GM12878 (cell line): ENCODE measurements around the gene PCDHGA2. TPM values are rescaled to one million over a fixed set of nuclear protein-coding genes. Genes with fewer than 3 reads are reported as not detected.

Experiments
- BMI1 ChIP-seq: fragments of 450-650 bp; IDR thresholded peaks from 2 replicates; pipeline ENCODE4 v1.6.1; 2016; ENCODE audit warnings: mild to moderate bottlenecking, moderate library complexity, borderline replicate concordance
- CHD4 ChIP-seq: fragments of 200-600 bp; sonication (generic); IDR thresholded peaks from 2 replicates; pipeline ENCODE4 v1.6.1; 2016; ENCODE audit warnings: mild to moderate bottlenecking
- DPF2 ChIP-seq: fragments of 450-650 bp; IDR thresholded peaks from 2 replicates; pipeline ENCODE4 v1.6.1; 2017; ENCODE audit warnings: mild to moderate bottlenecking
- FOXM1 ChIP-seq: IDR thresholded peaks from 2 replicates; pipeline ENCODE4 v1.6.1; 2012; ENCODE audit warnings: low read depth, mild to moderate bottlenecking, inconsistent platforms, low read length, moderate library complexity
- PML ChIP-seq: IDR thresholded peaks from 2 replicates; pipeline ENCODE4 v1.6.1; 2012; ENCODE audit warnings: low read length, inconsistent platforms
- SREBF2 ChIP-seq: IDR thresholded peaks from 2 replicates; pipeline ENCODE4 v1.6.1; 2012; ENCODE audit warnings: mild to moderate bottlenecking, low read length
- TARDBP ChIP-seq: IDR thresholded peaks from 2 replicates; pipeline ENCODE4 v1.6.1; 2016; ENCODE audit warnings: borderline replicate concordance
- TCF7 ChIP-seq: IDR thresholded peaks from 2 replicates; pipeline ENCODE4 v1.6.1; 2014; ENCODE audit warnings: antibody characterized with exemption, borderline replicate concordance
- polyA plus RNA-seq, 11 experiments: library from polyadenylated mRNA; depleted of rRNA in 4 of 11; unstranded in 6 of 11; stranded (reverse) in 5 of 11; fragments of >200 nt; fragmentation: Nextera tagmentation in 4 of 11; fragmentation: Illumina TruSeq in 1 of 11; extraction: Ambion mirVana in 4 of 11; extraction: Trizol in 1 of 11; gene quantifications; 1 replicate in 1 of 11; 2 replicates in 10 of 11; pipeline versions ENCODE4 v1.2.1 to v1.2.3, GENCODE V29; 2011 to 2016; ENCODE audit warnings: inconsistent platforms in 2 of 11, missing spikeins in 2 of 11, low read depth in 1 of 11
- total RNA-seq, 4 experiments: library from RNA; depleted of rRNA in 3 of 4; stranded (reverse); fragments of >200 nt in 3 of 4; fragmentation: Illumina TruSeq in 1 of 4; extraction: Trizol in 1 of 4; gene quantifications; 2 replicates each; pipeline versions ENCODE4 v1.2.1 to v1.2.3, GENCODE V29; 2013 to 2021
- TF ChIP-seq, protein P1 (sequence below): IDR thresholded peaks from 2 replicates; pipeline ENCODE4 v1.6.1; 2012; ENCODE audit warnings: low read depth, low read length, improper control_type of control experiment
- TF ChIP-seq, protein P2 (sequence below): fragments of 450-650 bp; formaldehyde crosslinking; IDR thresholded peaks from 2 replicates; pipeline ENCODE4 v1.4.0; 2020; ENCODE audit warnings: mild to moderate bottlenecking, moderate library complexity
- TF ChIP-seq, protein P3 (sequence below): fragments of 450-650 bp; formaldehyde crosslinking; IDR thresholded peaks from 2 replicates; pipeline ENCODE4 v1.4.0; 2022; ENCODE audit warnings: mild to moderate bottlenecking, moderate library complexity
- TF ChIP-seq, protein P4 (sequence below): fragments of 450-650 bp; IDR thresholded peaks from 2 replicates; pipeline ENCODE4 v1.6.1; 2017; ENCODE audit warnings: mild to moderate bottlenecking
- TF ChIP-seq, protein P5 (sequence below): fragments of 450-650 bp; conservative IDR thresholded peaks from 2 replicates; pipeline ENCODE4 v1.6.1; 2017; ENCODE audit warnings: mild to moderate bottlenecking, moderate library complexity
- TF ChIP-seq, protein P6 (sequence below): fragments of 450-650 bp; IDR thresholded peaks from 2 replicates; pipeline ENCODE4 v1.6.1; 2016; ENCODE audit warnings: mild to moderate bottlenecking

PCDHGA2 gene
- total and polyA plus RNA-seq, 10 of the 15 experiments (the other 5 are each of a cell fraction or from before 2014, with no cell fraction given) = 0.03 to 0.11 (median 0.05) TPM; not detected in 4

DNA sequence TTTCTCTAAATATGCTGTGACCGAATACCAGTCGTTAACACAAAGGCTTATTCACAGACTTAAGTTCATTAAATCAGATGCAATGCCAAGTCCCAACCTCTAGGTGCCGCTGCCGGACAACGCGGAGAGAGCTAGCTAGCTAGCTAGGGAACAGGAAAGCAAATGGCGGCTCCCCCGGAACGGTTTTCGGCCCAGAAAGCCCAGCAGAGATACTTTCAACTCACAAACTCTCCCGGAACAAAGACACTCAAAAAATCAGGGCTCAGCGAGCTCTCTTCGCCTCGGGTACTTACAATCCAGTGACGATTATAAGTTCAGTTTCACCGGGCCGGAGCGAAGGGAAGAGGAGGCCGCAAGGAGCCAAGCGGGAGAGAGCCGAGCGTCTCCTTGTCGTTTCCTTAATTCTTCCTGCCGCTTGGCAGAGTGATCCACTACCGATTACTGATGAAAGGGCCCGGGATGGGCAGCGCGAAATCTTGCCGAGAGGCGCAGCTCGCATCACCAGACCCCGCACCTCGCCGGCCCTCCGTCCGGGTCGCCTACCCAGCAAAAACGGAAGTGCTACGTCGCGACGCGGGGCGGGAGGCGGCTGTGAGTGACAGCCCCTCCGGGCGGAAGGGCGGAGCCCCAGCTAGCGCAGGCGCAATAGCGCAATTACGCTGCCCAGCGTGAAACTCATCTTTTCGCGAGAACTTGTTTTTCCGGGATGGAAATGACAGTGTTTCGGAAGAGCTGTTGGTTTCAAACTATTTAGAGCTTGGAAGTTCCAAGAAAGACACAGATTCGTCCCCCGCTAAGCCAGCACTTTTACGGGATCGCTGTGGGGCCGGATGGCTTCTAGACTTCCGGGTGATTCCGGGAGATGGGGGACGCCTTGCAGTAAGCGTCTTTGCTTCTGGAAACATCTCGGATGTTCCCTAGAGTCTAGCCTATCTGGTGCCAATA is 18.1 kb upstream of the PCDHGA2 start, which contains the start of gene TAF7 (continued):
- TF ChIP-seq, protein P1, sequence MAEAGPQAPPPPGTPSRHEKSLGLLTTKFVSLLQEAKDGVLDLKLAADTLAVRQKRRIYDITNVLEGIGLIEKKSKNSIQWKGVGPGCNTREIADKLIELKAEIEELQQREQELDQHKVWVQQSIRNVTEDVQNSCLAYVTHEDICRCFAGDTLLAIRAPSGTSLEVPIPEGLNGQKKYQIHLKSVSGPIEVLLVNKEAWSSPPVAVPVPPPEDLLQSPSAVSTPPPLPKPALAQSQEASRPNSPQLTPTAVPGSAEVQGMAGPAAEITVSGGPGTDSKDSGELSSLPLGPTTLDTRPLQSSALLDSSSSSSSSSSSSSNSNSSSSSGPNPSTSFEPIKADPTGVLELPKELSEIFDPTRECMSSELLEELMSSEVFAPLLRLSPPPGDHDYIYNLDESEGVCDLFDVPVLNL = no peak
- TF ChIP-seq, protein P2, sequence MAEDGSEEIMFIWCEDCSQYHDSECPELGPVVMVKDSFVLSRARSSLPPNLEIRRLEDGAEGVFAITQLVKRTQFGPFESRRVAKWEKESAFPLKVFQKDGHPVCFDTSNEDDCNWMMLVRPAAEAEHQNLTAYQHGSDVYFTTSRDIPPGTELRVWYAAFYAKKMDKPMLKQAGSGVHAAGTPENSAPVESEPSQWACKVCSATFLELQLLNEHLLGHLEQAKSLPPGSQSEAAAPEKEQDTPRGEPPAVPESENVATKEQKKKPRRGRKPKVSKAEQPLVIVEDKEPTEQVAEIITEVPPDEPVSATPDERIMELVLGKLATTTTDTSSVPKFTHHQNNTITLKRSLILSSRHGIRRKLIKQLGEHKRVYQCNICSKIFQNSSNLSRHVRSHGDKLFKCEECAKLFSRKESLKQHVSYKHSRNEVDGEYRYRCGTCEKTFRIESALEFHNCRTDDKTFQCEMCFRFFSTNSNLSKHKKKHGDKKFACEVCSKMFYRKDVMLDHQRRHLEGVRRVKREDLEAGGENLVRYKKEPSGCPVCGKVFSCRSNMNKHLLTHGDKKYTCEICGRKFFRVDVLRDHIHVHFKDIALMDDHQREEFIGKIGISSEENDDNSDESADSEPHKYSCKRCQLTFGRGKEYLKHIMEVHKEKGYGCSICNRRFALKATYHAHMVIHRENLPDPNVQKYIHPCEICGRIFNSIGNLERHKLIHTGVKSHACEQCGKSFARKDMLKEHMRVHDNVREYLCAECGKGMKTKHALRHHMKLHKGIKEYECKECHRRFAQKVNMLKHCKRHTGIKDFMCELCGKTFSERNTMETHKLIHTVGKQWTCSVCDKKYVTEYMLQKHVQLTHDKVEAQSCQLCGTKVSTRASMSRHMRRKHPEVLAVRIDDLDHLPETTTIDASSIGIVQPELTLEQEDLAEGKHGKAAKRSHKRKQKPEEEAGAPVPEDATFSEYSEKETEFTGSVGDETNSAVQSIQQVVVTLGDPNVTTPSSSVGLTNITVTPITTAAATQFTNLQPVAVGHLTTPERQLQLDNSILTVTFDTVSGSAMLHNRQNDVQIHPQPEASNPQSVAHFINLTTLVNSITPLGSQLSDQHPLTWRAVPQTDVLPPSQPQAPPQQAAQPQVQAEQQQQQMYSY (CRISPR knock-in tag) = no peak
- TF ChIP-seq SREBF2 (no peak; the same call in 1 of the 2 replicates), TCF7 (no peak), PML (peak; percentile 97), TARDBP (no peak), DPF2 (peak; percentile 96), FOXM1 (0 out of 2 replicates have a peak, but pooled peaks have one; percentile 11), CHD4 (no peak), BMI1 (no peak)
- TF ChIP-seq, protein P3, sequence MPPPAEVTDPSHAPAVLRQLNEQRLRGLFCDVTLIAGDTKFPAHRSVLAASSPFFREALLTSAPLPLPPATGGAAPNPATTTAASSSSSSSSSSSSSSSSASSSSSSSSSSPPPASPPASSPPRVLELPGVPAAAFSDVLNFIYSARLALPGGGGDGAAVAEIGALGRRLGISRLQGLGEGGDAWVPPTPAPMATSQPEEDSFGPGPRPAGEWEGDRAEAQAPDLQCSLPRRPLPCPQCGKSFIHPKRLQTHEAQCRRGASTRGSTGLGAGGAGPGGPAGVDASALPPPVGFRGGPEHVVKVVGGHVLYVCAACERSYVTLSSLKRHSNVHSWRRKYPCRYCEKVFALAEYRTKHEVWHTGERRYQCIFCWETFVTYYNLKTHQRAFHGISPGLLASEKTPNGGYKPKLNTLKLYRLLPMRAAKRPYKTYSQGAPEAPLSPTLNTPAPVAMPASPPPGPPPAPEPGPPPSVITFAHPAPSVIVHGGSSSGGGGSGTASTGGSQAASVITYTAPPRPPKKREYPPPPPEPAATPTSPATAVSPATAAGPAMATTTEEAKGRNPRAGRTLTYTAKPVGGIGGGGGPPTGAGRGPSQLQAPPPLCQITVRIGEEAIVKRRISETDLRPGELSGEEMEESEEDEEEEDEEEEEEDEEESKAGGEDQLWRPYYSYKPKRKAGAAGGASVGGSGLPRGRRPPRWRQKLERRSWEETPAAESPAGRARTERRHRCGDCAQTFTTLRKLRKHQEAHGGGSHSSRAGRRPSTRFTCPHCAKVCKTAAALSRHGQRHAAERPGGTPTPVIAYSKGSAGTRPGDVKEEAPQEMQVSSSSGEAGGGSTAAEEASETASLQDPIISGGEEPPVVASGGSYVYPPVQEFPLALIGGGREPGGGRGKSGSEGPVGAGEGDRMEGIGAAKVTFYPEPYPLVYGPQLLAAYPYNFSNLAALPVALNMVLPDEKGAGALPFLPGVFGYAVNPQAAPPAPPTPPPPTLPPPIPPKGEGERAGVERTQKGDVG = no peak
- TF ChIP-seq, protein P4, sequence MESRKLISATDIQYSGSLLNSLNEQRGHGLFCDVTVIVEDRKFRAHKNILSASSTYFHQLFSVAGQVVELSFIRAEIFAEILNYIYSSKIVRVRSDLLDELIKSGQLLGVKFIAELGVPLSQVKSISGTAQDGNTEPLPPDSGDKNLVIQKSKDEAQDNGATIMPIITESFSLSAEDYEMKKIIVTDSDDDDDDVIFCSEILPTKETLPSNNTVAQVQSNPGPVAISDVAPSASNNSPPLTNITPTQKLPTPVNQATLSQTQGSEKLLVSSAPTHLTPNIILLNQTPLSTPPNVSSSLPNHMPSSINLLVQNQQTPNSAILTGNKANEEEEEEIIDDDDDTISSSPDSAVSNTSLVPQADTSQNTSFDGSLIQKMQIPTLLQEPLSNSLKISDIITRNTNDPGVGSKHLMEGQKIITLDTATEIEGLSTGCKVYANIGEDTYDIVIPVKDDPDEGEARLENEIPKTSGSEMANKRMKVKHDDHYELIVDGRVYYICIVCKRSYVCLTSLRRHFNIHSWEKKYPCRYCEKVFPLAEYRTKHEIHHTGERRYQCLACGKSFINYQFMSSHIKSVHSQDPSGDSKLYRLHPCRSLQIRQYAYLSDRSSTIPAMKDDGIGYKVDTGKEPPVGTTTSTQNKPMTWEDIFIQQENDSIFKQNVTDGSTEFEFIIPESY = no peak
- TF ChIP-seq, protein P5, sequence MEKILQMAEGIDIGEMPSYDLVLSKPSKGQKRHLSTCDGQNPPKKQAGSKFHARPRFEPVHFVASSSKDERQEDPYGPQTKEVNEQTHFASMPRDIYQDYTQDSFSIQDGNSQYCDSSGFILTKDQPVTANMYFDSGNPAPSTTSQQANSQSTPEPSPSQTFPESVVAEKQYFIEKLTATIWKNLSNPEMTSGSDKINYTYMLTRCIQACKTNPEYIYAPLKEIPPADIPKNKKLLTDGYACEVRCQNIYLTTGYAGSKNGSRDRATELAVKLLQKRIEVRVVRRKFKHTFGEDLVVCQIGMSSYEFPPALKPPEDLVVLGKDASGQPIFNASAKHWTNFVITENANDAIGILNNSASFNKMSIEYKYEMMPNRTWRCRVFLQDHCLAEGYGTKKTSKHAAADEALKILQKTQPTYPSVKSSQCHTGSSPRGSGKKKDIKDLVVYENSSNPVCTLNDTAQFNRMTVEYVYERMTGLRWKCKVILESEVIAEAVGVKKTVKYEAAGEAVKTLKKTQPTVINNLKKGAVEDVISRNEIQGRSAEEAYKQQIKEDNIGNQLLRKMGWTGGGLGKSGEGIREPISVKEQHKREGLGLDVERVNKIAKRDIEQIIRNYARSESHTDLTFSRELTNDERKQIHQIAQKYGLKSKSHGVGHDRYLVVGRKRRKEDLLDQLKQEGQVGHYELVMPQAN = no peak
- TF ChIP-seq, protein P6, sequence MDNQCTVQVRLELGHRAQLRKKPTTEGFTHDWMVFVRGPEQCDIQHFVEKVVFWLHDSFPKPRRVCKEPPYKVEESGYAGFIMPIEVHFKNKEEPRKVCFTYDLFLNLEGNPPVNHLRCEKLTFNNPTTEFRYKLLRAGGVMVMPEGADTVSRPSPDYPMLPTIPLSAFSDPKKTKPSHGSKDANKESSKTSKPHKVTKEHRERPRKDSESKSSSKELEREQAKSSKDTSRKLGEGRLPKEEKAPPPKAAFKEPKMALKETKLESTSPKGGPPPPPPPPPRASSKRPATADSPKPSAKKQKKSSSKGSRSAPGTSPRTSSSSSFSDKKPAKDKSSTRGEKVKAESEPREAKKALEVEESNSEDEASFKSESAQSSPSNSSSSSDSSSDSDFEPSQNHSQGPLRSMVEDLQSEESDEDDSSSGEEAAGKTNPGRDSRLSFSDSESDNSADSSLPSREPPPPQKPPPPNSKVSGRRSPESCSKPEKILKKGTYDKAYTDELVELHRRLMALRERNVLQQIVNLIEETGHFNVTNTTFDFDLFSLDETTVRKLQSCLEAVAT = no peak; the same call in 1 of the 2 replicates
